Measurements from ENCODE around the gene PSTPIP2. TPM values are rescaled to one million over a fixed set of nuclear protein-coding genes. Genes with fewer than 3 reads are reported as not detected.

Gene PSTPIP2
- total and polyA plus RNA-seq, 2 experiments from 2014 or later, result 1.4 to 2.6 TPM

- Mint-ChIP-seq H3K36me3 (ENCODE audit: low read depth) (no peaks in the 10 kb centered on the region), H3K4me1 (no peaks in the 10 kb centered on the region), H3K4me3 (no peak overlapping the region), H3K27me3 (ENCODE audit: insufficient read depth, low read depth, poor library complexity) (peaks cover 10% of the 10 kb centered on the region), H3K9me3 (peaks cover under 1% of the 10 kb centered on the region; the same call in 2 of the 3 replicates), H3K27ac (no peak overlapping the region)
- Histone ChIP-seq H3K9me2 (ENCODE audit: insufficient read depth) (no peaks in the 10 kb centered on the region), H3F3A (replicated peaks; ENCODE audit: low read depth) (no peaks in the 10 kb centered on the region), H4K20me1 (replicated peaks; ENCODE audit: insufficient read depth) (0 out of 2 replicates have a peak, but pooled peaks cover 3% of the 10 kb centered on the region), H3K4me3 (no peak overlapping the region), H3K4me2 (no peak overlapping the region), H3K27ac (ENCODE audit: low read depth) (no peak overlapping the region), H3K27me3 (ENCODE audit: insufficient read depth) (peaks cover 20% of the 10 kb centered on the region), H3K36me3 (ENCODE audit: insufficient read depth) (no peaks in the 10 kb centered on the region), H2AFZ (no peak overlapping the region), H3K79me2 (replicated peaks; ENCODE audit: insufficient read depth) (no peaks in the 10 kb centered on the region), H3K4me1 (ENCODE audit: insufficient read depth) (no peaks in the 10 kb centered on the region)
- ATAC-seq, result no peak
- DNase-seq (ENCODE audit: low spot score), result no peak
- TF ChIP-seq NANOG (IDR thresholded peaks at IDR 0.05; ENCODE audit: borderline replicate concordance), result no peak
- no peak for TF ChIP-seq EZH2 (IDR thresholded peaks at IDR 0.05; ENCODE audit: low read depth, unreplicated experiment)
- TF ChIP-seq ZNF114 (CRISPR knock-in tag; IDR thresholded peaks at IDR 0.05), result no peak
These were observed 37.8 kb downstream of the PSTPIP2 start for GRCh38 chr18:46034230-46034629.

- ATAC-seq, result no peak
- TF ChIP-seq POLR2AphosphoS5 (IDR thresholded peaks at IDR 0.05; ENCODE audit: low read depth), result no peak
- no peak for TF ChIP-seq ZNF114 (CRISPR knock-in tag; IDR thresholded peaks at IDR 0.05)
- no peak for TF ChIP-seq CTCF (conservative IDR thresholded peaks at IDR 0.05; ENCODE audit: low read depth in 2 of 2)
- no peak for TF ChIP-seq REST (IDR thresholded peaks at IDR 0.05; ENCODE audit: unreplicated experiment)
- no peak for TF ChIP-seq ETS1 (IDR thresholded peaks at IDR 0.05)
- Mint-ChIP-seq H3K27ac (no peak overlapping the region), H3K9me3 (peaks cover 12% of the 10 kb centered on the region; the same call in 2 of the 3 replicates), H3K27me3 (ENCODE audit: insufficient read depth, low read depth, poor library complexity) (peaks cover 26% of the 10 kb centered on the region), H3K36me3 (ENCODE audit: low read depth) (peaks cover 4% of the 10 kb centered on the region; the same call in 2 of the 3 replicates), H3K4me1 (peaks cover 3% of the 10 kb centered on the region; the same call in 2 of the 3 replicates), H3K4me3 (no peak overlapping the region)
- Histone ChIP-seq H3K4me1 (ENCODE audit: insufficient read depth) (peaks cover 4% of the 10 kb centered on the region; the same call in 1 of the 2 replicates), H3F3A (replicated peaks; ENCODE audit: low read depth) (0 out of 2 replicates have a peak, but pooled peaks cover 6% of the 10 kb centered on the region), H3K4me2 (no peak overlapping the region), H2AFZ (no peak overlapping the region), H3K9me2 (ENCODE audit: insufficient read depth) (no peaks in the 10 kb centered on the region; the same call in 1 of the 2 replicates), H3K27ac (ENCODE audit: low read depth) (no peak overlapping the region), H3K79me2 (replicated peaks; ENCODE audit: insufficient read depth) (no peaks in the 10 kb centered on the region), H4K20me1 (replicated peaks; ENCODE audit: insufficient read depth) (0 out of 2 replicates have a peak, but pooled peaks cover 3% of the 10 kb centered on the region), H3K4me3 (no peak overlapping the region), H3K36me3 (ENCODE audit: insufficient read depth) (no peaks in the 10 kb centered on the region), H3K27me3 (ENCODE audit: insufficient read depth) (peaks cover 44% of the 10 kb centered on the region)
- no peak for DNase-seq (ENCODE audit: low spot score)
These were observed 40.3 kb downstream of the PSTPIP2 start for GRCh38 chr18:46031741-46032140.
